HL-60 (cell line): ENCODE measurements around the gene RNFT2.

Experiments used
- DNase-seq, 2 experiments: peaks; one replicate each; pipeline ENCODE4 v3.0.0-alpha.2; 2010 to 2020; ENCODE audit warnings: low read depth in 1 of 2, low spot score in 1 of 2
- H3K27ac ChIP-seq: fragments of 250-450 bp; sonication (Bioruptor Pico); replicated peaks from 2 replicates; pipeline ENCODE4 v1.5.1; 2020; ENCODE audit warnings: mild to moderate bottlenecking, moderate library complexity
- H3K27me3 ChIP-seq: fragments of 250-450 bp; sonication (Bioruptor Pico); 2 replicates; pipeline ENCODE4 v1.5.1; 2021; ENCODE audit warnings: mild to moderate bottlenecking, moderate library complexity; ENCODE audit not compliant: insufficient read depth, poor library complexity, severe bottlenecking
- H3K4me3 ChIP-seq: replicated peaks from 2 replicates; pipeline ENCODE4 v1.5.1; 2011; ENCODE audit warnings: mild to moderate bottlenecking, control low read depth, low read length; ENCODE audit not compliant: insufficient read depth
- GABPA ChIP-seq: IDR thresholded peaks from 2 replicates; pipeline ENCODE4 v1.6.1; 2012; ENCODE audit warnings: low read depth
- POLR2AphosphoS5 ChIP-seq: IDR thresholded peaks from 2 replicates; pipeline ENCODE4 v1.6.1; 2012; ENCODE audit warnings: low read depth
- SPI1 ChIP-seq: IDR thresholded peaks from 2 replicates; pipeline ENCODE4 v1.6.1; 2012; ENCODE audit warnings: low read depth, mild to moderate bottlenecking, borderline replicate concordance
- TF ChIP-seq, protein P1 (sequence below): IDR thresholded peaks from one replicate; pipeline ENCODE4 v1.5.1; 2011; ENCODE audit warnings: low read length, control low read depth, inconsistent platforms; ENCODE audit not compliant: insufficient read depth
- TF ChIP-seq, protein P2 (sequence below): IDR thresholded peaks from 2 replicates; pipeline ENCODE4 v1.6.1; 2012; ENCODE audit warnings: low read depth; ENCODE audit not compliant: insufficient replicate concordance

RNFT2 gene

GRCh38 chr12:116870306-116870705 lies 132.2 kb downstream of the RNFT2 start:
- H3K4me3 ChIP-seq, result no peak overlapping the region
- TF ChIP-seq GABPA, result no peak
- no peak for TF ChIP-seq SPI1
- TF ChIP-seq POLR2AphosphoS5, result no peak
- no peak for DNase-seq

GRCh38 chr12:116874324-116874995 lies 136.3 kb downstream of the RNFT2 start:
- Histone ChIP-seq H3K27ac (no peak overlapping the region), H3K27me3 (peaks cover 29% of the 10 kb centered on the region), H3K4me3 (no peak overlapping the region)
- no peak for DNase-seq
- TF ChIP-seq SPI1 (no peak), POLR2AphosphoS5 (no peak), GABPA (no peak)
- TF ChIP-seq, protein P1, sequence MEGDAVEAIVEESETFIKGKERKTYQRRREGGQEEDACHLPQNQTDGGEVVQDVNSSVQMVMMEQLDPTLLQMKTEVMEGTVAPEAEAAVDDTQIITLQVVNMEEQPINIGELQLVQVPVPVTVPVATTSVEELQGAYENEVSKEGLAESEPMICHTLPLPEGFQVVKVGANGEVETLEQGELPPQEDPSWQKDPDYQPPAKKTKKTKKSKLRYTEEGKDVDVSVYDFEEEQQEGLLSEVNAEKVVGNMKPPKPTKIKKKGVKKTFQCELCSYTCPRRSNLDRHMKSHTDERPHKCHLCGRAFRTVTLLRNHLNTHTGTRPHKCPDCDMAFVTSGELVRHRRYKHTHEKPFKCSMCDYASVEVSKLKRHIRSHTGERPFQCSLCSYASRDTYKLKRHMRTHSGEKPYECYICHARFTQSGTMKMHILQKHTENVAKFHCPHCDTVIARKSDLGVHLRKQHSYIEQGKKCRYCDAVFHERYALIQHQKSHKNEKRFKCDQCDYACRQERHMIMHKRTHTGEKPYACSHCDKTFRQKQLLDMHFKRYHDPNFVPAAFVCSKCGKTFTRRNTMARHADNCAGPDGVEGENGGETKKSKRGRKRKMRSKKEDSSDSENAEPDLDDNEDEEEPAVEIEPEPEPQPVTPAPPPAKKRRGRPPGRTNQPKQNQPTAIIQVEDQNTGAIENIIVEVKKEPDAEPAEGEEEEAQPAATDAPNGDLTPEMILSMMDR, result no peak
- TF ChIP-seq, protein P2, sequence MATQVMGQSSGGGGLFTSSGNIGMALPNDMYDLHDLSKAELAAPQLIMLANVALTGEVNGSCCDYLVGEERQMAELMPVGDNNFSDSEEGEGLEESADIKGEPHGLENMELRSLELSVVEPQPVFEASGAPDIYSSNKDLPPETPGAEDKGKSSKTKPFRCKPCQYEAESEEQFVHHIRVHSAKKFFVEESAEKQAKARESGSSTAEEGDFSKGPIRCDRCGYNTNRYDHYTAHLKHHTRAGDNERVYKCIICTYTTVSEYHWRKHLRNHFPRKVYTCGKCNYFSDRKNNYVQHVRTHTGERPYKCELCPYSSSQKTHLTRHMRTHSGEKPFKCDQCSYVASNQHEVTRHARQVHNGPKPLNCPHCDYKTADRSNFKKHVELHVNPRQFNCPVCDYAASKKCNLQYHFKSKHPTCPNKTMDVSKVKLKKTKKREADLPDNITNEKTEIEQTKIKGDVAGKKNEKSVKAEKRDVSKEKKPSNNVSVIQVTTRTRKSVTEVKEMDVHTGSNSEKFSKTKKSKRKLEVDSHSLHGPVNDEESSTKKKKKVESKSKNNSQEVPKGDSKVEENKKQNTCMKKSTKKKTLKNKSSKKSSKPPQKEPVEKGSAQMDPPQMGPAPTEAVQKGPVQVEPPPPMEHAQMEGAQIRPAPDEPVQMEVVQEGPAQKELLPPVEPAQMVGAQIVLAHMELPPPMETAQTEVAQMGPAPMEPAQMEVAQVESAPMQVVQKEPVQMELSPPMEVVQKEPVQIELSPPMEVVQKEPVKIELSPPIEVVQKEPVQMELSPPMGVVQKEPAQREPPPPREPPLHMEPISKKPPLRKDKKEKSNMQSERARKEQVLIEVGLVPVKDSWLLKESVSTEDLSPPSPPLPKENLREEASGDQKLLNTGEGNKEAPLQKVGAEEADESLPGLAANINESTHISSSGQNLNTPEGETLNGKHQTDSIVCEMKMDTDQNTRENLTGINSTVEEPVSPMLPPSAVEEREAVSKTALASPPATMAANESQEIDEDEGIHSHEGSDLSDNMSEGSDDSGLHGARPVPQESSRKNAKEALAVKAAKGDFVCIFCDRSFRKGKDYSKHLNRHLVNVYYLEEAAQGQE, result no peak

More at GRCh38 chr12:116870306-116870705, 132.2 kb downstream of the RNFT2 start:
- peaks cover 3% of the 10 kb centered on the region for H3K27me3 ChIP-seq
- no peak overlapping the region for H3K27ac ChIP-seq

- TF ChIP-seq POLR2AphosphoS5 (no peak), GABPA (no peak), SPI1 (no peak)
- TF ChIP-seq, protein P1, result no peak
- TF ChIP-seq, protein P2, result no peak
- Histone ChIP-seq H3K27me3 (peaks cover 41% of the 10 kb centered on the region), H3K4me3 (no peak overlapping the region), H3K27ac (no peak overlapping the region)
- no peak for DNase-seq
Measured at GRCh38 chr12:116876151-116876869, 138.2 kb downstream of the RNFT2 start.
